Stimulated activated CD8-positive, alpha-beta memory T cell treated with anti-CD3 and anti-CD28 coated beads, Interleukin-7, amount 100 ng/mL, for 48 hours (primary cell): ENCODE results near the gene SLC25A4.
A peak's percentile ranks its signal among the peaks of the same experiment; 100 is the strongest.
"Not testable (repeated sequence)": the region's sequence is repeated elsewhere in the genome, so short reads cannot be mapped to it uniquely, and the experiment has no call there.

Experiments
- DNase-seq, 2 donors: peaks; one replicate each; pipeline ENCODE4 v3.0.0-alpha.2; 2020; ENCODE audit warnings: low read depth in 1 of 2; ENCODE audit errors: extremely low read depth in 1 of 2

The SLC25A4 gene

GRCh38 chr4:185142912-185143600 is at the start of gene SLC25A4:
SLC25A4 (plus strand) TSS chr4:185143266; CDS start chr4:185143373, 107 bp downstream.
- peak; percentile 73 to 76 for DNase-seq

DNA sequence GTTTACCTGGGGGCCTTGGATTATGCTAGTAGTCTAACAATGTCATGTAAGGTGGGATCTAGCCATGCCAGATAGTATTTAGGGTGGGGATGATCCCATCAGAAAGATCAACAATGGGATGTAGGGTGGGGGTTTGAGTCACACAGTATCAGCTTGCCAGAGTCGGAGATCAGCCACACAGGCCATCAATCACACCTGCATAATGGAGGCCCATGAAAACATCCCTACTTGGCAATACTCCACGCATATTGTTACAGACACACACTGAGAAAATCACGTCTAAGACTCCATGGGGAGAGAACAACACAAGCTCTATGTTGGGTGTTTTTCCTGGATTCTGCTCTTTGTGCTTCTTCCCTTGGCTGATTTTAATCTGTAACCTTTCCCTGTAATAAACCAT is 49.5 kb upstream of the SLC25A4 start:
- no peak for DNase-seq

GRCh38 chr4:185096032-185096653 is 46.9 kb upstream of the SLC25A4 start:
- DNase-seq, result no peak

DNA sequence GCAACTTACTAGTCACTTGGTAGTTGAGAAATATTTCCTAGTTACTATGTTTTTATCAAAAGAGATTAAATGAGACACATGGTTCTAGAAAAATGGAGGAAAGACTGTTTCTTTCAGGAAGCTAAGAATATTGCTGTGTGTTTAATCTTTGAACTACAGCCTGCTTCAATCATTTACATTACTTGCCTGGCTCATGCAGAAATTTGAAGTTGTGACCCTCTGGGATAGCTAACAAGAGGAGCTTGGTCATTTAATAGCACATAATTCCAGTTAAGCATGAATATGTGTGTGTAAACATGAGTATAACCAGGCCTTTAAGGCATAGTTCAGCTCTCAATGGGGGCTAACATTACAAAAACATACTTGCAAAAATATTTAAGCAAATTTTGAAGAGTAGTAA is 44.6 kb upstream of the SLC25A4 start:
- DNase-seq, result no peak

- DNase-seq, result no peak
Measured at GRCh38 chr4:185099024-185099682, 43.9 kb upstream of the SLC25A4 start.

DNA sequence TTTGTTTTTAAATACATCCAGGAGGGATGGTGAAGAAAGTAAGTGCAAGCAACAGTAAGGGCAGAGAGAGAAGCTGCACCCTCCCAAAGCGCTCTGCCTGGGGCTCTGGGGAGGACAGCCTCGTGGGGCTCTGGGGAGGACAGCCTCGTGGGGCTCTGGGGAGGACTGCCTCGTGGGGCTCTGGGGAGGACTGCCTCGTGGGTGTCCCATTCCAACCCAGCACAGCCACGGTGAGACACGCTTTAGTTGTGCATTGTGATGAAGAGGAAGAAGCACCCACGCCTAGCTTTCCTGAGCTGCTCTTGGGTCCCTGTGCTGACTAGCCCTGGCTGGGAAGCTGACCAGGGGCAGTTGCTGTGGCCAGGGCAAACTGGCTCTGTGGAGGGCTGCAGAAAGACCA is 43.1 kb upstream of the SLC25A4 start:
- no peak for DNase-seq

DNA sequence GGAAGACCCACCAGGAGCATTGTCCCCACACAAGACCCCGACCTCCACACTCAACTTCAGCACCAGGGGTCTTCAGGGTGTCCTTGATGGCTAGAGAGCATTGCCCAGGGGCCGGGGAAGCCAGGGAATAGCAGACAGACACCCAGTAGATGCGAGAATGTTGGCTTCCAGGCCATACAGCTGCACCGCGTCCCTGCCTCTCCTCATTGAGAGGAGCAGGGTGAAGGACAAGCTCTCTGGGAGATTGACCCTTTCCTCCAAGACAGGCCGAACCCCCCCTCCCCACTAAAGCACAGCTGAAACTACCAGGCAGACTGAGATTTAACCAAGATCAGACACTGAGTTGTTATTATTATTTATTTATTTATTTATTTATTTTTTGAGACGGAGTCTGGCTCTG is 42.6 kb upstream of the SLC25A4 start:
- DNase-seq, result no peak

DNA sequence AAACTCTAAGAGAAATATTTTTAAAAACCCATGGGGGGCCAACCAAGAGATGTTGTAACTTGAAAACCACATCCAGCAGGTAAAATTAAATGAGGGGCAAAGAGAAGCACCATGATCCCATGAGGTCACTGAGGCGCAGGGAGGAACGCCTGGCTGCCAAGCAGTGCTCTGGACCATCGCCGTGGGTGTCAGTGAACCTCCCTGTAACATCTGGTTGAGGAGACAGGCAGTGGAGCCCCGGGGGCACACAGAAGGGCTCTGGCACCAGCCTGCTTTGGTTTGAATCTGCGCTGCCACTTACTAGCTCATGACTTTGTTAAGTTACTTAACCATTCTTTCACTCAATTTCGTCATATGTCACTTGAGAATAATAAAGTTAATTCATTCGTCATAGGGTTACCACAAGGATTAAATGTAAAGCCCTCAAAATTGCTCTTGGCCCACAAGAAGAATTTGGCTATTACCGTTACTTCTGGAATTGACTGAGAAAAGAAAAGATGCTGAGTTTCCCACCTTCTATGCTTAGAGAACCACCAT is 41.6 kb upstream of the SLC25A4 start:
- DNase-seq, result no peak

DNA sequence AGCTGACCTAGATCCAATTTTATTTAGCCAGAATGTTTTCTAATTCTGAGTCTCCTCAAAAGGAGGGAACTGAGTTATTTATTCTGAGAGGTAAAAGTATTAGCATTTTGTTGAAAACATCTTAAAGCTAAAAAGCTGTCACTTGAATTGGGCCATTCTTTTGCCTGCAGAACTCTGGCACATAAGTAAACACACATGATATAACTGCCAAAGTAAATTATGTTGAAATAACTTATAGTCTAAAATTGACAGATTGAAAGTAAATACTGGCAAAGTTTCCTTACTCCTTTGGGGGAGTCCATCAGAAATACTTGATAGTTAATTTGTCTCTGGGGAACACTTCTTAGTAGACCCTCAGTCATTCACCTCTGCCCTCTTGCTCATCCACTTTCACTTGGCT is 38.3 kb upstream of the SLC25A4 start:
- no peak for DNase-seq

DNA sequence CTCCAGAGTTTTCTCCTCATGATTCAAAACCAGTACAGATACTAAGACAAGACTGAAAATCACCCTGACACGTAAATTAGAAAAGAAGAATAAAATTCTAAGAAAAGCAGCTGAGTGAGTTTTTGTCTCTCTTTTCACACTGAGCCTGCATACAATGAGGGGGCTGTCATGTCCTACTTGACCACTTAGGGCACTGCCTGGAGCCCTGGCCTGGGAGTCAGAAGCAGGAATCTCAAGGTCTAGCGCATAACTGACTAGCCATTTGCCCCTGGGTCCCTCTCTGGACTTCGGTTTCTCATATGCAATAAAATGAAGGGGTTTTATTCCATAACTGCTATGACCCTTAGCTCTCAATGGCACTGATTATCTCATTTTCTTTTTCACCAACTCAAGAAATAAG is 36.7 kb upstream of the SLC25A4 start:
- DNase-seq, result no peak

GRCh38 chr4:185107574-185107973 is 35.5 kb upstream of the SLC25A4 start:
- DNase-seq, result not testable (repeated sequence)

GRCh38 chr4:185108185-185108584 is 34.9 kb upstream of the SLC25A4 start:
- no peak for DNase-seq

DNA sequence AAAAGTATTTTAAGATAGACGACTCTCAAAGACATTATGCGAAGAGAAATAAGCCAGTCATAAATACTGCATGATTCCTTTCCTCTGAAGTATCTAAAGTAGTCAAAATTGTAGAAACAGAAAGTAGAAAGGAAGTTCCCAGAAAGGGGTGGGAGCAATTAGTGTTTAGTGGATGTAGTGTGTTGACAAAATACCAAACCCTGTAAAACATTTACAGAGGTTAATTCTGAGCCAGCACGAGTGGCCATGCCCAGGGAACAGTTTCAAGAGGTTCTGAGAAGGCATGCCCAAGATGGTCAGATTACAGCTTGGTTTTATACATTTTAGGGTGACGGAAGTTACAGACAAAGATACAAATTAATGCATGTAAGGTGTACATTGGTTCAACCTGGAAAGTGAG is 34.4 kb upstream of the SLC25A4 start:
- no peak for DNase-seq

DNA sequence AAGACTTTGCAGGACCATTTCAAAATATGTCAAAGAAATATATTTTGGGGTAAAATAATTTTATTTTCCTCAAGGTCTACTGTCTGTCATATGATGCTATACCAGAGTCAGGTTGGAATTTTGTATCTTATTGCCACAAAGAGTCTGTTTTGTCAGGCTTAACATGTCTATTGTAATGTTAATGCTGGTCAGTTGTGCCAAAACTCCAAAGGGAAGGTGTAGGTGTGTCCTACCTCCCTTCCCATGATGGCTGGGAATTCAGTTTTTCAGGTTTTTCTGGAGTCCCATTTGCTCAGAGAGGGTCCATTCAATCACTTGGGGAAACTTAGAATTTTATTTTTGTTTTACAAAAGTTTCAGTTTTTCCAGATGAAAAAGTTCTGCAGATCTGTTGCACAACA is 33.3 kb upstream of the SLC25A4 start:
- no peak for DNase-seq

DNA sequence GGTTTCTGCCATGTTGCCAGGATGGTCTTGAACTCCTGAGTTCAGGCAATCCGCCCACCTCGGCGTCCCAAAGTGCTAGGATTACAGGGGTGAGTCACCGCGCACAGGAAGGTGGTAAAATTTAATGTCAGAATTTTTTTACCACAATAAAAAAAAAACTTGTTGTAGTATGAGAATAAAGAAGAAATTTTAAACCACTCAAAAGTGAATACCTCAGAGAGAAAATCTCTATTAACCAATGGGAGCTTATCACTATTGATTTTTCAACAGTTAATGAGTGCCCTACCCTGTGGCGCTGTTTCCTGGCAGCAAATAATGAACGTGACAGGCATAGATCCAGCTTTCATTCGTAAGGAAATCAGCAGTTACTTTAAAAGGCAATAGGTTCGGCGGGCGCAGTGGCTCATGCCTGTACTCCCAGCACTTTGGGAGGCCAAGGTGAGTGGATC is 32.7 kb upstream of the SLC25A4 start:
- DNase-seq, result no peak

GRCh38 chr4:185112104-185112503 is 31.0 kb upstream of the SLC25A4 start:
- DNase-seq, result no peak

- no peak for DNase-seq
Measured at GRCh38 chr4:185113340-185113739, 29.7 kb upstream of the SLC25A4 start.

- DNase-seq, result no peak
Measured at GRCh38 chr4:185115827-185116232, 27.2 kb upstream of the SLC25A4 start.

- DNase-seq, result no peak
Measured at GRCh38 chr4:185117300-185117934, 25.6 kb upstream of the SLC25A4 start.

DNA sequence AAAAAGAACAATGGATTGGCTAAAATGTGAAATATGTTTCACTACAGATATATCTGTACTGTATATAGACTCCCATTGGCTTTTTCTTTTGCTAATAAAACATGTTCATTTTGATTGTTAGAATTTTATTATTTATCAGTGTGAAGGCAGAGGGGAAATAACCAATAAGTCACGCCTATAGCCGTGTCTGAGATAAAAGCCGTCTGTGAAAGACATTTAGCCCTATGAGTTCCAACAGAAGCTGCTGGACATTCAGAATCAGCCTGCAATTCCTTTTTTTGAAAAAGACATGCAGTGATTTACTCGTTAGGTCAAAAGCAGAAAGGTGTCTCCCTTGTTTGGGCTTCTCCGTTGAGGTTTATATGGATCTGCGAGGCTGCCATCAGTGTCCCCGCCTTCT is 24.2 kb upstream of the SLC25A4 start:
- DNase-seq, result no peak

DNA sequence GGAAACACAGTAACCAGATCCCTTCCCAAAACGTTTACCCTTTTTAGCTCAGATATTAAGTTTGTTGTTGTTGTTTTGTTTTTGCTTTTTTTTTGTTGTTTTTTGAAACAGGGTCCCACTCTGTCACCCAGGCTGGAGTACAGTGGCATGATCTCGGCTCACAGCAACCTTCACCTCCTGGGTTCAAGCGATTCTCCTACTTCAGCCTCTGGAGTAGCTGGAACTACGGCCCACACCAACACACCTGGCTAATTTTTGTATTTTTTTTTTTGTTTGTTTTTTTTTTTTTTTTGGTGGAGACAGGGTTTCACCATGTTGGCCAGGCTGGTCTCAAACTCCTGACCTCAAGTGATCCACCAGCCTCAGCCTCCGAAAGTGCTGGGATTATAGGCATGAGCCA is 23.6 kb upstream of the SLC25A4 start:
- not testable (repeated sequence) for DNase-seq
